ENCODE results near the gene ZNF595.

DNA sequence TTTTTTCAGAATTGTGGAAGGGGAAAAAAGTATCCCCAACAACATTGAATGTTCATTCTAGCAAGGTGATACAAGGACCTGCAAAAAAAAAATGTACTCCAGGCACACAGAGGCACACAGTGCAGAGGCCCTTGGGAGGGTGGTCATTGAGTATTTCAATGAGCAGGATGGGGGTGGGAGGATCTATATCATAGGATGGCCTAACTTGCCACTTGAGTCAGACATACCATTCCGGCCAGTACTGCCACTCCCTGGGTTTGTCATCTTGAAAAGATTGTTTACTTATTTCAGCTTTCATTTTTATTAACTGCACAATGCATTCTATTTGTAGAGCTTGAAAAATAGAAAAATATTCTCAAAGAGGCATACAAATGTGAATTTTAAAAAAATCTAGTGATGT lies 18.7 kb downstream of the ZNF595 start:
- TF ChIP-seq EZH2 (IDR thresholded peaks at IDR 0.05; ENCODE audit: borderline replicate concordance, low read length) (no peak), CTCF (IDR thresholded peaks at IDR 0.05; ENCODE audit: low read length) (no peak)

Measured in OCI-LY1 (cell line).